ENCODE data around the gene INAFM2. TPM values are rescaled to one million over a fixed set of nuclear protein-coding genes. Genes with fewer than 3 reads are reported as not detected.

The INAFM2 gene
- total and polyA plus RNA-seq, 11 donors, result 27.9 to 92.7 (median 36.1) TPM

GRCh38 chr15:40306371-40306770, 17.1 kb upstream of the INAFM2 start:
- intact Hi-C loops (cut with DNase I), result no loop called here
- Histone ChIP-seq H3K4me3 (peak overlapping the region in 8 of 12 donors; percentile 9 to 65 (median 36)), H3K4me1 (peaks cover 0 to 35% (median 1%) of the 10 kb centered on the region in 12 donors), H3K36me3 (peaks cover 0 to 25% (median 0%) of the 10 kb centered on the region in 9 donors), H3K27me3 (no peaks in the 10 kb centered on the region), H3K27ac (peak overlapping the region in 1 of 12 donors; percentile 95), H3K9me3 (no peaks in the 10 kb centered on the region)
- DNase-seq (no peak), ATAC-seq (peak in 2 of 4 donors; percentile 7 to 12)
- TF ChIP-seq, protein P1, sequence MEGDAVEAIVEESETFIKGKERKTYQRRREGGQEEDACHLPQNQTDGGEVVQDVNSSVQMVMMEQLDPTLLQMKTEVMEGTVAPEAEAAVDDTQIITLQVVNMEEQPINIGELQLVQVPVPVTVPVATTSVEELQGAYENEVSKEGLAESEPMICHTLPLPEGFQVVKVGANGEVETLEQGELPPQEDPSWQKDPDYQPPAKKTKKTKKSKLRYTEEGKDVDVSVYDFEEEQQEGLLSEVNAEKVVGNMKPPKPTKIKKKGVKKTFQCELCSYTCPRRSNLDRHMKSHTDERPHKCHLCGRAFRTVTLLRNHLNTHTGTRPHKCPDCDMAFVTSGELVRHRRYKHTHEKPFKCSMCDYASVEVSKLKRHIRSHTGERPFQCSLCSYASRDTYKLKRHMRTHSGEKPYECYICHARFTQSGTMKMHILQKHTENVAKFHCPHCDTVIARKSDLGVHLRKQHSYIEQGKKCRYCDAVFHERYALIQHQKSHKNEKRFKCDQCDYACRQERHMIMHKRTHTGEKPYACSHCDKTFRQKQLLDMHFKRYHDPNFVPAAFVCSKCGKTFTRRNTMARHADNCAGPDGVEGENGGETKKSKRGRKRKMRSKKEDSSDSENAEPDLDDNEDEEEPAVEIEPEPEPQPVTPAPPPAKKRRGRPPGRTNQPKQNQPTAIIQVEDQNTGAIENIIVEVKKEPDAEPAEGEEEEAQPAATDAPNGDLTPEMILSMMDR (IDR thresholded peaks at IDR 0.05), result no peak
- TF ChIP-seq POLR2A (IDR thresholded peaks at IDR 0.05), result no peak
- 87 to 95% (median 90%) methylated on average over 5 of the region's 5 CpGs for WGBS, 4 donors

DNA sequence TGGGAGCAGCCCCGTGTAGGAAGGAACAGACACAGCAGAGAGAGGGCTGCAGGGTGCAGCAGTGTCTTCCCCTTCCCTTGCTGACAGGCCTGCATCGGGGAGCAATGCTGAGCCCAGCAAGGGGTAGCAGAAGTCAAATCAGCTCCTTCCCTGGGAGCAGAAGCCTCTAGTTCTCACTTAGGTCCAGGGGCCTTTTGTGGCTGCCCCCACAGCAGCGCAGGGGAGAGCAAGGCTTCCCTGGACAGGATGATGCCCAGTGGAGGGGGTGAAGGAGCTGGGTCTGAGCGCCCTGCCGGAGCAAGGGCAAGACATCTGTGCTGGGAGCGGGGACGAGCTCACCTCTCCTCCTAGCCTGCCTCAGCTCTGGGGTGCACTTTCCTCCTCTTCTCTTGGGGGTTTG, 16.6 kb upstream of the INAFM2 start:
- ATAC-seq (no peak), DNase-seq (no peak)
- intact Hi-C loops (cut with DNase I), result no loop called here
- Histone ChIP-seq H3K27ac (peak overlapping the region in 2 of 12 donors; percentile 69 to 95), H3K27me3 (no peaks in the 10 kb centered on the region), H3K4me3 (peak overlapping the region in 10 of 12 donors; percentile 9 to 65 (median 33)), H3K4me1 (peaks cover 0 to 30% (median 0%) of the 10 kb centered on the region in 12 donors), H3K9me3 (no peaks in the 10 kb centered on the region), H3K36me3 (peaks cover 0 to 19% (median 0%) of the 10 kb centered on the region in 9 donors)
- TF ChIP-seq, protein P1 (IDR thresholded peaks at IDR 0.05), result no peak
- 79 to 88% (median 82%) methylated on average over 5 to 7 of the region's 7 CpGs for WGBS, 4 donors

GRCh38 chr15:40307421-40308211, 15.9 kb upstream of the INAFM2 start, which contains the start of gene PLCB2:
Gene PLCB2, minus strand, starts transcription at chr15:40307935. Its CDS starts 263 bp downstream, at chr15:40307672.
- peaks cover 0 to 12% (median 0%) of the 10 kb centered on the region in 9 donors for H3K36me3 ChIP-seq
- DNase-seq, result peak; percentile 43 to 81 (median 52)

More at GRCh38 chr15:40307421-40308211, 15.9 kb upstream of the INAFM2 start, which contains the start of gene PLCB2:
- Histone ChIP-seq H3K4me3 (peak within 1 kb of the TSS in 10 of 12 donors; percentile 9 to 65 (median 33)), H3K27ac (peak within 1 kb of the TSS in 5 of 12 donors; percentile 54 to 95 (median 63)), H3K4me1 (peaks cover 0 to 25% (median 0%) of the 10 kb centered on the region in 12 donors), H3K9me3 (no peaks in the 10 kb centered on the region), H3K27me3 (peaks cover 0 to 6% (median 0%) of the 10 kb centered on the region in 9 donors)
- no peak for TF ChIP-seq POLR2A (IDR thresholded peaks at IDR 0.05)
- TF ChIP-seq, protein P1 (IDR thresholded peaks at IDR 0.05), result peak in 7 of 12 donors; percentile 4 to 38 (median 24)
- intact Hi-C loops (cut with DNase I), result loop anchor here in 1 of 10 donors (2.0 kb wide), 1 partner anchor 29 kb away; no protein-coding TSS in a partner anchor
- 57 to 71% (median 60%) methylated on average over 11 to 15 of the region's 15 CpGs for WGBS, 4 donors
- peak; percentile 39 to 63 (median 57) for ATAC-seq

Measured in heart left ventricle (tissue), 16 donors.